ENCODE data around the gene SALL2.

The SALL2 gene

DNA sequence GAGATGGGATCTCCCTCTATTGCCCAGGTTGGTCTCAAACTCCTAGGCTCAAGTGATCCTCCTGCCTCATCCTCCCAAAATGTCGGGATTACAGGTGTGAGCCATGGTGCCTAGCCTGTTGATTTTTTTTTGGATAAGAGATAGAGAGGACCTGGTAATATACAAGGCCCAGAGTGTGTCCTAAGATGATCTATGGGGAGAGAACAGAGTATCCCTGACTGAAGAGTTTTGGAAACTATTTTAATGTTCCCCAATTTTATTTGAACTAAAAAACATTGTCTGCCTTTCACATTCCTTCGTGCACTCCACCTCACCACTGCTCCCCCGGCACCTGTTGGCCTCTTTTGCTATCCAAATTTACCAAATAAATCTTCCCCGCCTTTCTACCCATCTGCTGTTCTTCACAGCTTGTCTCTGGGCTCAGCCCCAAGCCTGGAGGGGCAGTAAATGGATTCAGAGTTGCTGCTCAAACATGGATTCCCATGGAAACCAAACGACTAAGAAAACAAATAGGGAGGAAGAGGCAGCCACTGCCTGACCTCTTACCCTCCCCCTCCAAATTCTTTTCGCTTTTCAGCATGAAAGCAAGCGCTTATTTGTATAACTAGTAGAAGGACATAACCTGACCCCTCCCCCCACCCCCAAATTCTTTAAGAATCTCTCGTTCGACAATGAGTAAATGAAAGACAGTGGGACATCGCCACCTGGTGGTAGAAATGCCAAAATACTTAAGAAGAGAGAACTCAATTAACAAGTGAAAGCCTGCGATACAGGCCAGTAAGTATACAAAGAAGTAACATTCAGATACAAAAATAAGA, 31.1 kb upstream of the SALL2 start (continued):
- TF ChIP-seq, protein P1, sequence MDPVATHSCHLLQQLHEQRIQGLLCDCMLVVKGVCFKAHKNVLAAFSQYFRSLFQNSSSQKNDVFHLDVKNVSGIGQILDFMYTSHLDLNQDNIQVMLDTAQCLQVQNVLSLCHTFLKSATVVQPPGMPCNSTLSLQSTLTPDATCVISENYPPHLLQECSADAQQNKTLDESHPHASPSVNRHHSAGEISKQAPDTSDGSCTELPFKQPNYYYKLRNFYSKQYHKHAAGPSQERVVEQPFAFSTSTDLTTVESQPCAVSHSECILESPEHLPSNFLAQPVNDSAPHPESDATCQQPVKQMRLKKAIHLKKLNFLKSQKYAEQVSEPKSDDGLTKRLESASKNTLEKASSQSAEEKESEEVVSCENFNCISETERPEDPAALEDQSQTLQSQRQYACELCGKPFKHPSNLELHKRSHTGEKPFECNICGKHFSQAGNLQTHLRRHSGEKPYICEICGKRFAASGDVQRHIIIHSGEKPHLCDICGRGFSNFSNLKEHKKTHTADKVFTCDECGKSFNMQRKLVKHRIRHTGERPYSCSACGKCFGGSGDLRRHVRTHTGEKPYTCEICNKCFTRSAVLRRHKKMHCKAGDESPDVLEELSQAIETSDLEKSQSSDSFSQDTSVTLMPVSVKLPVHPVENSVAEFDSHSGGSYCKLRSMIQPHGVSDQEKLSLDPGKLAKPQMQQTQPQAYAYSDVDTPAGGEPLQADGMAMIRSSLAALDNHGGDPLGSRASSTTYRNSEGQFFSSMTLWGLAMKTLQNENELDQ (tag by site-specific recombination; IDR thresholded peaks at IDR 0.05; ENCODE audit: low read depth): no peak
- TF ChIP-seq ZNF768 (tag by site-specific recombination; IDR thresholded peaks at IDR 0.05) (0 out of 2 replicates have a peak, but pooled peaks have one; percentile 25), ZNF121 (tag by site-specific recombination; IDR thresholded peaks at IDR 0.05) (0 out of 2 replicates have a peak, but pooled peaks have one; percentile 68), KLF10 (tag by site-specific recombination; IDR thresholded peaks at IDR 0.05) (peak; percentile 36; the same call in 1 of the 2 replicates), ZNF221 (tag by site-specific recombination; IDR thresholded peaks at IDR 0.05; ENCODE audit: borderline replicate concordance) (no peak), ZNF292 (tag by site-specific recombination; IDR thresholded peaks at IDR 0.05; ENCODE audit: borderline replicate concordance, low read depth) (no peak), ZNF654 (tag by site-specific recombination; IDR thresholded peaks at IDR 0.05; ENCODE audit: low read depth) (peak; percentile 76), ZBTB17 (tag by site-specific recombination; IDR thresholded peaks at IDR 0.05) (peak; percentile 99), ZEB2 (tag by site-specific recombination; IDR thresholded peaks at IDR 0.05) (peak; percentile 34; the same call in 1 of the 2 replicates), ZBTB8A (tag by site-specific recombination; IDR thresholded peaks at IDR 0.05) (peak; percentile 14; the same call in 1 of the 2 replicates), SP2 (tag by site-specific recombination; IDR thresholded peaks at IDR 0.05) (no peak), ZNF223 (tag by site-specific recombination; IDR thresholded peaks at IDR 0.05) (no peak), ZNF629 (tag by site-specific recombination; IDR thresholded peaks at IDR 0.05) (peak; percentile 37; the same call in 1 of the 2 replicates), ZNF2 (tag by site-specific recombination; IDR thresholded peaks at IDR 0.05) (peak; percentile 44; the same call in 1 of the 2 replicates), ZNF426 (tag by site-specific recombination; IDR thresholded peaks at IDR 0.05) (no peak), ZNF10 (tag by site-specific recombination; IDR thresholded peaks at IDR 0.05) (0 out of 2 replicates have a peak, but pooled peaks have one; percentile 44)
- TF ChIP-seq, protein P2, sequence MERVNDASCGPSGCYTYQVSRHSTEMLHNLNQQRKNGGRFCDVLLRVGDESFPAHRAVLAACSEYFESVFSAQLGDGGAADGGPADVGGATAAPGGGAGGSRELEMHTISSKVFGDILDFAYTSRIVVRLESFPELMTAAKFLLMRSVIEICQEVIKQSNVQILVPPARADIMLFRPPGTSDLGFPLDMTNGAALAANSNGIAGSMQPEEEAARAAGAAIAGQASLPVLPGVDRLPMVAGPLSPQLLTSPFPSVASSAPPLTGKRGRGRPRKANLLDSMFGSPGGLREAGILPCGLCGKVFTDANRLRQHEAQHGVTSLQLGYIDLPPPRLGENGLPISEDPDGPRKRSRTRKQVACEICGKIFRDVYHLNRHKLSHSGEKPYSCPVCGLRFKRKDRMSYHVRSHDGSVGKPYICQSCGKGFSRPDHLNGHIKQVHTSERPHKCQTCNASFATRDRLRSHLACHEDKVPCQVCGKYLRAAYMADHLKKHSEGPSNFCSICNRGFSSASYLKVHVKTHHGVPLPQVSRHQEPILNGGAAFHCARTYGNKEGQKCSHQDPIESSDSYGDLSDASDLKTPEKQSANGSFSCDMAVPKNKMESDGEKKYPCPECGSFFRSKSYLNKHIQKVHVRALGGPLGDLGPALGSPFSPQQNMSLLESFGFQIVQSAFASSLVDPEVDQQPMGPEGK (tag by site-specific recombination; IDR thresholded peaks at IDR 0.05): peak; percentile 60; the same call in 1 of the 2 replicates
- TF ChIP-seq, protein P3, sequence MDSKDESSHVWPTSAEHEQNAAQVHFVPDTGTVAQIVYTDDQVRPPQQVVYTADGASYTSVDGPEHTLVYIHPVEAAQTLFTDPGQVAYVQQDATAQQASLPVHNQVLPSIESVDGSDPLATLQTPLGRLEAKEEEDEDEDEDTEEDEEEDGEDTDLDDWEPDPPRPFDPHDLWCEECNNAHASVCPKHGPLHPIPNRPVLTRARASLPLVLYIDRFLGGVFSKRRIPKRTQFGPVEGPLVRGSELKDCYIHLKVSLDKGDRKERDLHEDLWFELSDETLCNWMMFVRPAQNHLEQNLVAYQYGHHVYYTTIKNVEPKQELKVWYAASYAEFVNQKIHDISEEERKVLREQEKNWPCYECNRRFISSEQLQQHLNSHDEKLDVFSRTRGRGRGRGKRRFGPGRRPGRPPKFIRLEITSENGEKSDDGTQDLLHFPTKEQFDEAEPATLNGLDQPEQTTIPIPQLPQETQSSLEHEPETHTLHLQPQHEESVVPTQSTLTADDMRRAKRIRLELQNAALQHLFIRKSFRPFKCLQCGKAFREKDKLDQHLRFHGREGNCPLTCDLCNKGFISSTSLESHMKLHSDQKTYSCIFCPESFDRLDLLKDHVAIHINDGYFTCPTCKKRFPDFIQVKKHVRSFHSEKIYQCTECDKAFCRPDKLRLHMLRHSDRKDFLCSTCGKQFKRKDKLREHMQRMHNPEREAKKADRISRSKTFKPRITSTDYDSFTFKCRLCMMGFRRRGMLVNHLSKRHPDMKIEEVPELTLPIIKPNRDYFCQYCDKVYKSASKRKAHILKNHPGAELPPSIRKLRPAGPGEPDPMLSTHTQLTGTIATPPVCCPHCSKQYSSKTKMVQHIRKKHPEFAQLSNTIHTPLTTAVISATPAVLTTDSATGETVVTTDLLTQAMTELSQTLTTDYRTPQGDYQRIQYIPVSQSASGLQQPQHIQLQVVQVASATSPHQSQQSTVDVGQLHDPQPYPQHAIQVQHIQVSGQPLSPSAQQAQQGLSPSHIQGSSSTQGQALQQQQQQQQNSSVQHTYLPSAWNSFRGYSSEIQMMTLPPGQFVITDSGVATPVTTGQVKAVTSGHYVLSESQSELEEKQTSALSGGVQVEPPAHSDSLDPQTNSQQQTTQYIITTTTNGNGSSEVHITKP (tag by site-specific recombination; IDR thresholded peaks at IDR 0.05): 0 out of 2 replicates have a peak, but pooled peaks have one; percentile 26
- TF ChIP-seq, protein P4, sequence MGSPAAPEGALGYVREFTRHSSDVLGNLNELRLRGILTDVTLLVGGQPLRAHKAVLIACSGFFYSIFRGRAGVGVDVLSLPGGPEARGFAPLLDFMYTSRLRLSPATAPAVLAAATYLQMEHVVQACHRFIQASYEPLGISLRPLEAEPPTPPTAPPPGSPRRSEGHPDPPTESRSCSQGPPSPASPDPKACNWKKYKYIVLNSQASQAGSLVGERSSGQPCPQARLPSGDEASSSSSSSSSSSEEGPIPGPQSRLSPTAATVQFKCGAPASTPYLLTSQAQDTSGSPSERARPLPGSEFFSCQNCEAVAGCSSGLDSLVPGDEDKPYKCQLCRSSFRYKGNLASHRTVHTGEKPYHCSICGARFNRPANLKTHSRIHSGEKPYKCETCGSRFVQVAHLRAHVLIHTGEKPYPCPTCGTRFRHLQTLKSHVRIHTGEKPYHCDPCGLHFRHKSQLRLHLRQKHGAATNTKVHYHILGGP (tag by site-specific recombination; IDR thresholded peaks at IDR 0.05): no peak
